ENCODE data around the gene E2F2. TPM values are rescaled to one million over a fixed set of nuclear protein-coding genes. Genes with fewer than 3 reads are reported as not detected.

The E2F2 gene
- total RNA-seq, 1 experiment from 2014 or later: 5.1 TPM

DNA sequence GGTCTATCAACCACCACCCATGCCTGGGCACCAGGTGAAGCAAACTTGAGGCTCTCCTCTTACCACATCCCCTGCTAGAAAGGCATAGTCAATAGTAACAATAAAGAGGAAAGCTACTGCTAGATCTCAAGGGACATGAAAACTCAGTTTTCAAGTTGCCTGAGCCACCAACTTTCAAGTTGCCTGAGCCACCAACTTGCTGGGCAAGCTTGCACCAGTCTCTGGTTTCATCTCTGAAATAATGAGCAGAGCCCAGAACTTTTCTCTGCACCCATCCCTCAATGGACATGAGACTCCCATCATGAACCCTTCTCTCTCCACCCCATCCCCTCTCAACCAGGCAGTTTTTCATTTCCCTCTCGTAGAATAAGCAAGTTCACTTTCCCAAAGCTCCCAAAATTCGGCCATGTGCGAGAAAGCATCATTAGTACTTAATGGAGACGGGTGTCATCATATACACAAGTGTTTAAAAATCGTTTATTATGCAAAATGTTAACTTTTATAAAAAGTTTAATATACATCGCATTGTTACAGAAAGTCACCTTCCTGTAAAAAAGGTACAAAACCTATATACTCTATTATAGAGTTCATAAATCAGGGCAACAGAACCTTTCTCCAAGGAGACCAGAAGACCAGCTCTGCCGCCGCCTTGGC is 26.6 kb upstream of the E2F2 start:
- H2BK120ac ChIP-seq (ENCODE audit: low read depth, low read length, poor library complexity, severe bottlenecking): no peak overlapping the region
- peaks cover 29% of the 10 kb centered on the region for H3K23me2 ChIP-seq (ENCODE audit: insufficient read length, low read depth, low read length, poor library complexity, severe bottlenecking)
- no peak overlapping the region for H3K4ac ChIP-seq (ENCODE audit: low read depth, low read length)
- H3K27ac Mint-ChIP-seq: peak overlapping the region; percentile 25 to 99 (median 37); a peak in 5 of 7 replicates
- no peaks in the 10 kb centered on the region for H4K20me1 ChIP-seq (ENCODE audit: control insufficient read depth, insufficient read depth, insufficient read length)
- H2BK12ac ChIP-seq (ENCODE audit: insufficient read length, low read depth, low read length): no peak overlapping the region
- no peak overlapping the region for H3K23ac ChIP-seq (ENCODE audit: insufficient read length, low read depth, low read length)
- no peak overlapping the region for H2BK15ac ChIP-seq (ENCODE audit: low read depth, low read length)
- no peak overlapping the region for H4K8ac ChIP-seq (replicated peaks; ENCODE audit: insufficient read length, low read depth, low read length)
- H4K91ac ChIP-seq (ENCODE audit: insufficient read length, low read depth, low read length): no peak overlapping the region
- no peaks in the 10 kb centered on the region for H3K79me1 ChIP-seq (ENCODE audit: insufficient read depth, low read depth, low read length, poor library complexity, severe bottlenecking)
- no peaks in the 10 kb centered on the region for H3K9me3 ChIP-seq (ENCODE audit: control insufficient read depth, low read depth, low read length)
- H3K27me3 Mint-ChIP-seq (ENCODE audit: low read depth): peaks cover 23% of the 10 kb centered on the region
- WGBS (ENCODE audit: extremely low coverage, insufficient read length, low lambda C conversion rate): no CpG with 5 or more reads among the region's 8 CpGs
- H3K4me2 ChIP-seq (ENCODE audit: insufficient read depth, insufficient read length, low read length): peak overlapping the region; percentile 82
- peaks cover 7% of the 10 kb centered on the region; the same call in 1 of the 2 replicates for H3K79me2 ChIP-seq (ENCODE audit: insufficient read depth, low read length)
- TF ChIP-seq, protein P1, sequence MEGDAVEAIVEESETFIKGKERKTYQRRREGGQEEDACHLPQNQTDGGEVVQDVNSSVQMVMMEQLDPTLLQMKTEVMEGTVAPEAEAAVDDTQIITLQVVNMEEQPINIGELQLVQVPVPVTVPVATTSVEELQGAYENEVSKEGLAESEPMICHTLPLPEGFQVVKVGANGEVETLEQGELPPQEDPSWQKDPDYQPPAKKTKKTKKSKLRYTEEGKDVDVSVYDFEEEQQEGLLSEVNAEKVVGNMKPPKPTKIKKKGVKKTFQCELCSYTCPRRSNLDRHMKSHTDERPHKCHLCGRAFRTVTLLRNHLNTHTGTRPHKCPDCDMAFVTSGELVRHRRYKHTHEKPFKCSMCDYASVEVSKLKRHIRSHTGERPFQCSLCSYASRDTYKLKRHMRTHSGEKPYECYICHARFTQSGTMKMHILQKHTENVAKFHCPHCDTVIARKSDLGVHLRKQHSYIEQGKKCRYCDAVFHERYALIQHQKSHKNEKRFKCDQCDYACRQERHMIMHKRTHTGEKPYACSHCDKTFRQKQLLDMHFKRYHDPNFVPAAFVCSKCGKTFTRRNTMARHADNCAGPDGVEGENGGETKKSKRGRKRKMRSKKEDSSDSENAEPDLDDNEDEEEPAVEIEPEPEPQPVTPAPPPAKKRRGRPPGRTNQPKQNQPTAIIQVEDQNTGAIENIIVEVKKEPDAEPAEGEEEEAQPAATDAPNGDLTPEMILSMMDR (conservative IDR thresholded peaks at IDR 0.05): no peak
- no peak overlapping the region for H3T11ph ChIP-seq (ENCODE audit: low read length)
- peak overlapping the region; percentile 86 to 91 for H3K4me3 Mint-ChIP-seq
- H3K14ac ChIP-seq (ENCODE audit: insufficient read depth, low read length): no peak overlapping the region
- H2AK5ac ChIP-seq (ENCODE audit: insufficient read length, low read length): no peak overlapping the region
- H3K4me1 ChIP-seq (ENCODE audit: insufficient read depth, low read length): peaks cover 12% of the 10 kb centered on the region; the same call in 1 of the 2 replicates
- no peak overlapping the region for H2AFZ ChIP-seq (ENCODE audit: low read length)
- peaks cover 66 to 77% of the 10 kb centered on the region in 2 experiments for H3K4me1 Mint-ChIP-seq
- H3K9ac ChIP-seq (ENCODE audit: extremely low read depth, insufficient read length, low read length): peak overlapping the region; percentile 65
- peak overlapping the region; percentile 82 for H3K27ac ChIP-seq (ENCODE audit: insufficient read length, low read depth, low read length)
- no peak overlapping the region for H2BK5ac ChIP-seq (ENCODE audit: insufficient read length, low read length)
- H2BK20ac ChIP-seq (ENCODE audit: low read depth, low read length, poor library complexity, severe bottlenecking): no peak overlapping the region
- H3K27me3 ChIP-seq (ENCODE audit: insufficient read depth, low read length): no peaks in the 10 kb centered on the region
- H3K36me3 Mint-ChIP-seq (ENCODE audit: insufficient read depth in 1 of 3, low read depth in 3 of 3): peaks cover 11 to 20% (median 13%) of the 10 kb centered on the region in 3 experiments; a peak in 6 of 7 replicates
- H3K56ac ChIP-seq (ENCODE audit: insufficient read length, low read depth, low read length): no peak overlapping the region
- H4K5ac ChIP-seq (ENCODE audit: insufficient read length, low read depth, low read length): no peak overlapping the region
- DNase-seq: no peak
- no peaks in the 10 kb centered on the region; a peak in 1 of 5 replicates for H3K9me3 Mint-ChIP-seq
- peak overlapping the region; percentile 40 for H3K18ac ChIP-seq (ENCODE audit: insufficient read length, low read depth, low read length)
